Kidney (tissue), 14 donors: ENCODE results near the gene FCRLA. TPM values are rescaled to one million over a fixed set of nuclear protein-coding genes. Genes with fewer than 3 reads are reported as not detected.

Experiments used
- DNase-seq, 5 donors: peaks; one replicate each; pipeline ENCODE4 v3.0.0-alpha.2; 2013 to 2020
- FAIRE-seq: peaks from 2 replicates; lab custom pipeline; 2012; peaks lifted over from hg19 to GRCh38; lab: Jason Lieb, UNC
- H3K27ac ChIP-seq, 2 donors: one replicate each; pipeline ENCODE4 v1.7.0; 2013; ENCODE audit warnings: low read depth in 2 of 2, low read length in 2 of 2, inconsistent platforms in 1 of 2
- H3K27me3 ChIP-seq: one replicate; pipeline ENCODE4 v1.7.1; 2013; ENCODE audit warnings: low read length, inconsistent platforms; ENCODE audit not compliant: control insufficient read depth, insufficient read depth
- H3K36me3 ChIP-seq, 3 donors: one replicate each; pipeline versions ENCODE4 v1.7.0 to v1.7.1; 2013; ENCODE audit warnings: low read length in 3 of 3, control low read depth in 1 of 3, inconsistent platforms in 1 of 3; ENCODE audit not compliant: insufficient read depth in 3 of 3, control insufficient read depth in 2 of 3
- H3K4me1 ChIP-seq, 3 donors: one replicate each; pipeline versions ENCODE4 v1.7.0 to v1.7.1; 2013; ENCODE audit warnings: low read length in 3 of 3, inconsistent platforms in 1 of 3, low read depth in 1 of 3; ENCODE audit not compliant: control insufficient read depth in 2 of 3, insufficient read depth in 2 of 3
- H3K4me3 ChIP-seq, 3 donors: one replicate each; pipeline versions ENCODE4 v1.7.0 to v1.8.1; 2013; ENCODE audit warnings: low read length in 3 of 3, control low read depth in 1 of 3, inconsistent platforms in 1 of 3
- H3K9ac ChIP-seq, 3 donors: one replicate each; pipeline versions ENCODE4 v1.7.0 to v1.7.1; 2013; ENCODE audit warnings: low read length in 3 of 3, control low read depth in 1 of 3, inconsistent platforms in 1 of 3
- H3K9me3 ChIP-seq, 3 donors: one replicate each; pipeline versions ENCODE4 v1.7.0 to v1.7.1; 2013; ENCODE audit warnings: low read length in 3 of 3, control low read depth in 1 of 3, inconsistent platforms in 1 of 3; ENCODE audit not compliant: control insufficient read depth in 2 of 3, insufficient read depth in 1 of 3
- intact Hi-C: fragments of 100-400 bp; cut with DNase I; formaldehyde crosslinking; loops from one replicate; pipeline ENCODE4 v1.11.1; 2022
- polyA plus RNA-seq: library from polyadenylated mRNA; stranded (reverse); fragments of 350-450 nt; fragmentation: Illumina TruSeq; extraction: RNeasy Lipid Tissue Mini Kit (QIAGEN cat#74804); gene quantifications from one replicate; pipeline ENCODE4 v1.2.3, GENCODE V29; 2014; ENCODE audit warnings: low read depth, low replicate concordance; ENCODE audit not compliant: insufficient read depth
- total RNA-seq: library from RNA; stranded (reverse); fragmentation: NEBNext Ultra II Directional; extraction: Animal tissue kit (Norgen Biotek cat#: 25700); gene quantifications from one replicate; pipeline ENCODE4 v1.2.1, GENCODE V29; 2021
- TF ChIP-seq, protein P1 (sequence below): IDR thresholded peaks from 3 replicates; pipeline ENCODE4 v1.5.1; 2012; ENCODE audit warnings: mild to moderate bottlenecking, moderate library complexity, borderline replicate concordance; ENCODE audit not compliant: insufficient read depth; ENCODE audit errors: extremely low read depth
- donor health status: control.
- donor health status: control.
- donor health status: control.
- donor health status: control.
- donor health status: control.
- donor health status: DM: yes; HTN: yes; CAD: no.
- donor health status: Normal renal cell carcinoma (clear cell type).

FCRLA gene
- total and polyA plus RNA-seq, 2 donors from 2014 or later, result 1.7 TPM; not detected in 1

DNA sequence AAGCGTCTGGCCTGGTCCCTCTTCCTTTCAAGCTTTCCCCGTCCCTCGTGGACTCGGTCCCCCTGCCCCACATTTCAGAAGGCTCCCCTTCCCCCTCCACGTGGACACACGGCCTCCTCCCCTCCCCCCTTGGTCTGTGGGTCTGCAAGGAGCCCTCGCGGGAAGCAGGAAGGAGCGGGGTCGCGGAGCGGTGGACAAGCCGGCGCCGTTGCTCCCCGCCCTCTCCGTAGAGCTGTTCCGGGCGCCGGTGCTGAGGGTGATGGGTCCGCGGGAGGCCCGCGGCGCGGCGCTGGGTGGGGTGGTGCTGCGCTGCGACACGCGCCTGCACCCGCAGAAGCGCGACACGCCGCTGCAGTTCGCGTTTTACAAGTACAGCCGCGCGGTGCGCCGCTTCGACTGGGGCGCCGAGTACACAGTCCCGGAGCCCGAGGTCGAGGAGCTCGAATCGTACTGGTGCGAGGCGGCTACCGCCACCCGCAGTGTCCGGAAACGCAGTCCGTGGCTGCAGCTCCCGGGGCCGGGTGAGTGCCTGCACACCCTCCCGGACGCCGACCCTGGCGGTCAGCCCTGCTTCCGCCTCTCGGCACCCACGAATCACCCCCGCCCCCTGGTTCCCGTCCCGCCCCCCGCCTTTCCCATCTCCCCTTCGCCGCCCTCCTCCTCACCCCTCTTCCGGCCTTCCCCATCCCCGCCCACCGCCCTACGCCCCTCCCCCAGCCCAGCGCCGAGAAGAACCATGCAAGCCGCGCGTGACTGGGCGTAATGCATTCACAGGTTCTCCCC, 19.6 kb downstream of the FCRLA start:
- FAIRE-seq (no peak), DNase-seq (peak; percentile 94 to 96 (median 96))
- no peaks in the 10 kb centered on the region for H3K9me3 ChIP-seq
- H3K27me3 ChIP-seq, result no peaks in the 10 kb centered on the region
- intact Hi-C loops, result no loop called here
- TF ChIP-seq, protein P1, sequence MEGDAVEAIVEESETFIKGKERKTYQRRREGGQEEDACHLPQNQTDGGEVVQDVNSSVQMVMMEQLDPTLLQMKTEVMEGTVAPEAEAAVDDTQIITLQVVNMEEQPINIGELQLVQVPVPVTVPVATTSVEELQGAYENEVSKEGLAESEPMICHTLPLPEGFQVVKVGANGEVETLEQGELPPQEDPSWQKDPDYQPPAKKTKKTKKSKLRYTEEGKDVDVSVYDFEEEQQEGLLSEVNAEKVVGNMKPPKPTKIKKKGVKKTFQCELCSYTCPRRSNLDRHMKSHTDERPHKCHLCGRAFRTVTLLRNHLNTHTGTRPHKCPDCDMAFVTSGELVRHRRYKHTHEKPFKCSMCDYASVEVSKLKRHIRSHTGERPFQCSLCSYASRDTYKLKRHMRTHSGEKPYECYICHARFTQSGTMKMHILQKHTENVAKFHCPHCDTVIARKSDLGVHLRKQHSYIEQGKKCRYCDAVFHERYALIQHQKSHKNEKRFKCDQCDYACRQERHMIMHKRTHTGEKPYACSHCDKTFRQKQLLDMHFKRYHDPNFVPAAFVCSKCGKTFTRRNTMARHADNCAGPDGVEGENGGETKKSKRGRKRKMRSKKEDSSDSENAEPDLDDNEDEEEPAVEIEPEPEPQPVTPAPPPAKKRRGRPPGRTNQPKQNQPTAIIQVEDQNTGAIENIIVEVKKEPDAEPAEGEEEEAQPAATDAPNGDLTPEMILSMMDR, result no peak
- peak overlapping the region; percentile 71 to 86 (median 79) for H3K4me3 ChIP-seq
- H3K27ac ChIP-seq, result peak overlapping the region; percentile 85 to 91
- peak overlapping the region; percentile 52 to 84 (median 84) for H3K9ac ChIP-seq
- H3K36me3 ChIP-seq, result no peaks in the 10 kb centered on the region
- H3K4me1 ChIP-seq, result peaks cover 0 to 5% (median 0%) of the 10 kb centered on the region in 3 donors

DNA sequence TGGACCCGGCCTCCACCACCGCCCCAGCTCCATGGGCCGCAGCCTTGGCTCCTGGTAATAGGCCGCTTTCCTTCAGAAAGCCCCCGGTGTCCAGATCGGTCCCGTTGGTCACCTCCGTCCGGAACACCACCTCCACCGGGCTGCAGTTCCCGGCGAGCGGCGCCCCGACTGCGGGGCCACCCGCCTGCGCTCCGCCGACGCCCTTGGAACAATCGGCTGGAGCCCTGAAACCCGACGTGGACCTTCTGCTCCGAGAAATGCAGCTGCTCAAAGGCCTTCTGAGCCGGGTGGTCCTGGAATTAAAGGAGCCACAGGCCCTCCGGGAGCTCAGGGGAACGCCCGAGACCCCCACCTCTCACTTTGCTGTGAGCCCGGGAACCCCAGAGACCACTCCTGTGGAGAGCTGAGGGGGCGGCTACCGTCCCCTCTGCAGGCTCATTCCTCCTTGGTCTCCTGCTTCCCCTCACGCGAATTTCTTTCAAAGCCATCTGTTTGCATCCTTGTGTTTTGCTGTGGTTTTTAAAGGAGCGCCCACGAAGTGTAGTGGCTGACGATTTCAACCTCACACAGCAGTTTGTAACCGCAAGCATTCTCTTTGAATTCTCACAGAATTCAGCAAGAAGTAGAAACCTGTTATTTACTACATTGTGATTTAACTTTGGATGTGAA, 20.4 kb downstream of the FCRLA start:
- intact Hi-C loops, result no loop called here
- Histone ChIP-seq H3K27me3 (no peaks in the 10 kb centered on the region), H3K36me3 (no peaks in the 10 kb centered on the region), H3K4me3 (peak overlapping the region; percentile 47 to 79 (median 63)), H3K9ac (peak overlapping the region; percentile 19 to 84 (median 54)), H3K4me1 (peaks cover 0 to 5% (median 0%) of the 10 kb centered on the region in 3 donors), H3K27ac (peak overlapping the region; percentile 85 to 91), H3K9me3 (no peaks in the 10 kb centered on the region)
- TF ChIP-seq, protein P1, result no peak
- DNase-seq (peak in 1 of 5 donors; percentile 56), FAIRE-seq (no peak)

DNA sequence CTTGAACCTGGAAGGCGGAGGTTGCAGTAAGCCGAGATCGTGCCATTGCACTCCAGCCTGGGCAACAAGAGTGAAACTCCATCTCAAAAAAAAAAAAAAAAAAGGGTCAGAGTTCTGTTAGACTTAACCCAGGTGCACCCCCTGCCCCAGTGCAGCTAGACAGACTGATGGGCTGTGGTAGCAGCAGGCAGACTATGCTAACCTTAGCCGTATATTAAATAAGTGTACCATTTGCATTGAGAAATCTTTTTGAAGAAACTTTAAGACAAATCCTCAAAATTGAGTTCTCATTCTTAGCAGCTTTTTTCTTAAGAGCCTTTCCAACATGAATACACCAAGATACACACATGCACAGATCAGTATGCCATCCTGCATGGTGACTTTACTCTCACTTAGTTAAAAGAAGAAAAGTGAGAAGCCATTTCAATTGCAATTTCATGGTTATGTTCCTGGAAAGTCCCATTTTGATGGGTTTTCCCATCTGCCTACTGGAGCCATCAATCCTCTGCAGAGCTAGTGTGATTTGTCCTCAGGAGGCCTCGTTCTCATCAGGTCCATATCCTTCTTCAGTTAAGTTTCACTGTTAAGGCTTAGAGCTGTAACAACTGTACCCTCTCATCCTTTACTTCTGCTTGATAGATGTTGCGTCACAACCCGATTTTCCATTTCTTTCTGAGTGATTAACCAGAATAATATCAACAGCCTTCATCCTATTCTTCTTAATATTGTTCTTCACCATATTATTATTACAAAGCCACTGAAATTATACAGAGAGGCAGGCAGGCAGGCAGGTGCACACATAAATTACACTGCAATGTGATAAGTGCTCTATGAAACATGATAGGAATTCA, 21.6 kb downstream of the FCRLA start:
- intact Hi-C loops, result no loop called here
- no peaks in the 10 kb centered on the region for H3K36me3 ChIP-seq
- no peak overlapping the region for H3K4me3 ChIP-seq
- TF ChIP-seq, protein P1, result no peak
- H3K9me3 ChIP-seq, result no peaks in the 10 kb centered on the region
- FAIRE-seq (no peak), DNase-seq (no peak)
- no peak overlapping the region for H3K9ac ChIP-seq
- H3K4me1 ChIP-seq, result peaks cover 0 to 5% (median 0%) of the 10 kb centered on the region in 3 donors
- H3K27ac ChIP-seq, result no peak overlapping the region
- no peaks in the 10 kb centered on the region for H3K27me3 ChIP-seq
